ENCODE measurements around the gene P2RY12.
A peak's percentile ranks its signal among the peaks of the same experiment; 100 is the strongest.

Gene P2RY12

DNA sequence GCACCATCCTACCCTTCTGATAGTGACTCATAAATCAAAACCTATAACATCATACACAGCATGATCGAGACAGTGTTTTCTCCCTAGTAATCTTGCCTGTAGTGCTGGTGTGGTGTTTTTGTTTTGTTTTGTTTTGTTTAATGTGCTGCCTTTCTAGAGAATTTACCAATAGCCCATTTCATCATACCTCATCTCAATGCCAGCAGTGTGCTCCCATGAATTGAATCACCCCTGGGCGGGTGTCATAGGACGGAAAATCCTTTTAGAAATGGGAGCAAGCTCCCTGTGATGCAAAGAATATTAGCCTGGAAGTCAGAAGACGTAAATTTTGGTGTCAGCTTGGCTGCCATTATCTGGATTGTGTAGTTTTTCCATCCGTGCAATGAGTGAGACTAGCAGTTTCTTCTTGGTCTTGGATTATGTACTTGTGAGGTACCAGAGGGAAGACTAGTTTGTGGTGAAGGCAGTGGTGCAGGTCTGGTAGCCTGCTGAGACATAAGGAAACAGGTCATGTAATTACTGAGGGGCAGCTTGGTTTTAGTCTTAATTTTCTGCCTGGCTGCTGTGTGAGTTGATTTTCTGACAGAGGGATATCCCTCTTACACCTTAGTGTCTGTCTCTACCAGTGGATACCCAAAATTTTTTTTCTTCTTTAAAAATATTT is 46.4 kb upstream of the P2RY12 start (continued):
- TF ChIP-seq CSDC2 (CRISPR knock-in tag; IDR thresholded peaks at IDR 0.05) (no peak), ESRRG (CRISPR knock-in tag; IDR thresholded peaks at IDR 0.05) (no peak), TOX (CRISPR knock-in tag; IDR thresholded peaks at IDR 0.05; ENCODE audit: borderline replicate concordance) (no peak), SNAI2 (CRISPR knock-in tag; IDR thresholded peaks at IDR 0.05) (no peak), BACH2 (CRISPR knock-in tag; IDR thresholded peaks at IDR 0.05; ENCODE audit: borderline replicate concordance) (no peak), OSR1 (CRISPR knock-in tag; IDR thresholded peaks at IDR 0.05) (no peak)
- TF ChIP-seq, protein P1, sequence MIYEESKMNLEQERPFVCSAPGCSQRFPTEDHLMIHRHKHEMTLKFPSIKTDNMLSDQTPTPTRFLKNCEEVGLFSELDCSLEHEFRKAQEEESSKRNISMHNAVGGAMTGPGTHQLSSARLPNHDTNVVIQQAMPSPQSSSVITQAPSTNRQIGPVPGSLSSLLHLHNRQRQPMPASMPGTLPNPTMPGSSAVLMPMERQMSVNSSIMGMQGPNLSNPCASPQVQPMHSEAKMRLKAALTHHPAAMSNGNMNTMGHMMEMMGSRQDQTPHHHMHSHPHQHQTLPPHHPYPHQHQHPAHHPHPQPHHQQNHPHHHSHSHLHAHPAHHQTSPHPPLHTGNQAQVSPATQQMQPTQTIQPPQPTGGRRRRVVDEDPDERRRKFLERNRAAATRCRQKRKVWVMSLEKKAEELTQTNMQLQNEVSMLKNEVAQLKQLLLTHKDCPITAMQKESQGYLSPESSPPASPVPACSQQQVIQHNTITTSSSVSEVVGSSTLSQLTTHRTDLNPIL (CRISPR knock-in tag; IDR thresholded peaks at IDR 0.05; ENCODE audit: low read depth) = no peak

DNA sequence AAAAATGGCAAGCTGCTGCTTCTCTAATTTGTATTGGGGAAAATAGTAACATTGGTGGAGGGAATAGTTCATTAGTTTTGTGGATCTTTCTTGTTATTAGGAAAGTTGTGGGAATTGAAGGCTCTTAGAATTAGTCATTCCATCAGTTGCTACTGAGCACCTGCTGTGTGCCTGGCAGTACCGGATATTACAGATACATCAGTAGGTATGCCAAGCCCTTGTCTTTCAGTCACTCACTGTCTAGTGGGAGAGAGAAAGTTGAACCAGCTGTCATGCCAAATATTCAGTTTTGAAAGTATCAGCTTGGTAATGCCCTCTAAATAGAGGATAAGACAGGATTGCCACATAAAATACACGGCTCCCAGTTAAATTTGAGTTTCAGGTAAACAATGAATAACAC is 43.8 kb upstream of the P2RY12 start:
- ATAC-seq = no peak
- TF ChIP-seq GLIS3 (CRISPR knock-in tag; IDR thresholded peaks at IDR 0.05) (no peak), BACH2 (CRISPR knock-in tag; IDR thresholded peaks at IDR 0.05; ENCODE audit: borderline replicate concordance) (no peak), TOX (CRISPR knock-in tag; IDR thresholded peaks at IDR 0.05; ENCODE audit: borderline replicate concordance) (no peak), CSDC2 (CRISPR knock-in tag; IDR thresholded peaks at IDR 0.05) (no peak), ESRRG (CRISPR knock-in tag; IDR thresholded peaks at IDR 0.05) (no peak), ZFP3 (CRISPR knock-in tag; IDR thresholded peaks at IDR 0.05) (no peak)

DNA sequence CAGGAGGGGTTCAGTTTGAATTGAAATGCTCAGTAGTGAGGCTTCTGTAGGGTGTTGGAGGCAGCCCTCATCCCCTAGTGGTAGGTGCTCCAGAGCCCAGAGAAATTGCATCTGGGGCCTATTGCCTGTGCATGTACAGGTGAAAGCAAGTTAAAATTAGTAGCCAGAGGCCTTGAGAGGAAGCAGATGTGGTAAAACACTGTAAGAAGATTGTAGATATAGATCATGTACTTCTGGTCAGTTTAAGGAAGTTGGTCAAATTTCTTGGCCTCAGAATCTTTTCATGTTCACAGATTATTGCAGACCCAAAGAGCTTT is 41.7 kb upstream of the P2RY12 start:
- TF ChIP-seq ZFP3 (CRISPR knock-in tag; IDR thresholded peaks at IDR 0.05) = no peak
- no peak for TF ChIP-seq ZNF565 (CRISPR knock-in tag; conservative IDR thresholded peaks at IDR 0.05; ENCODE audit: low read depth)
- TF ChIP-seq SNAI2 (CRISPR knock-in tag; IDR thresholded peaks at IDR 0.05) = no peak
- no peak for TF ChIP-seq GLIS3 (CRISPR knock-in tag; IDR thresholded peaks at IDR 0.05)
- peak; percentile 64 for ATAC-seq

DNA sequence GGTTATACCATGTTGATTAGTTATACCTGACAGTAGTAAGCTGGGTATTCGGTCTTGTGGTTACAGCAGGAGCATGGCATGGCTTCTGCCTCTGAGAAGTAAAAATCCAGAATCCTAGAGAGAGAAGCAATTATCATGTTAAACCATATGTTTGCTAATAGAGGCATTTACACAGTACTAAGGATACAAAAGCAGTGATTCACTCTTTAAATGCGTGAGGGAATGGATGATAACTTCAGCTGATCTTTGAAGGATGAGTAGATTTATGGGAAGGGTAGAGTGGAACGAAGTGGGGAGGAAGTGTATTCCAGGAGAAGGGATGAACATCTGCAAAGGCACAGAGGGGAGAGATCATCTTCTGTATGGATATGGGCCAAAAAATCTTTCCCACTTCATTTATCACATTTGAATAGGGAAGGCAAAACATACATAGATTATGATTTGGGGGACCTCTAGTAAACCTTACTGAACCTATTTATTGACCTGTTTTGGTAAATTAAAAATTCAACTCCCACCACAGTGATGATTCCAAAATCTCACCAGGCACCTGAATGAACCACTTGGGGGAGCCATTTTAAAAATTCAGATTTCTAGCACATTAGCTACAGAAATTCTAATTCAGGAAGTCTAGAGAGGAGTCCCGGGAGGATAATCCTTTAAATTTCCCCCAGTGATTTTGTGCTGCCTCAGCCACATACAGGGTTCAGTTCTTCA is 41.2 kb upstream of the P2RY12 start:
- ATAC-seq = peak; percentile 42
- TF ChIP-seq, protein P2, sequence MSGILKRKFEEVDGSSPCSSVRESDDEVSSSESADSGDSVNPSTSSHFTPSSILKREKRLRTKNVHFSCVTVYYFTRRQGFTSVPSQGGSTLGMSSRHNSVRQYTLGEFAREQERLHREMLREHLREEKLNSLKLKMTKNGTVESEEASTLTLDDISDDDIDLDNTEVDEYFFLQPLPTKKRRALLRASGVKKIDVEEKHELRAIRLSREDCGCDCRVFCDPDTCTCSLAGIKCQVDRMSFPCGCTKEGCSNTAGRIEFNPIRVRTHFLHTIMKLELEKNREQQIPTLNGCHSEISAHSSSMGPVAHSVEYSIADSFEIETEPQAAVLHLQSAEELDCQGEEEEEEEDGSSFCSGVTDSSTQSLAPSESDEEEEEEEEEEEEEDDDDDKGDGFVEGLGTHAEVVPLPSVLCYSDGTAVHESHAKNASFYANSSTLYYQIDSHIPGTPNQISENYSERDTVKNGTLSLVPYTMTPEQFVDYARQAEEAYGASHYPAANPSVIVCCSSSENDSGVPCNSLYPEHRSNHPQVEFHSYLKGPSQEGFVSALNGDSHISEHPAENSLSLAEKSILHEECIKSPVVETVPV (CRISPR knock-in tag; IDR thresholded peaks at IDR 0.05) = no peak
- no peak for TF ChIP-seq GLIS3 (CRISPR knock-in tag; IDR thresholded peaks at IDR 0.05)
- no peak for TF ChIP-seq ZFP30 (CRISPR knock-in tag; IDR thresholded peaks at IDR 0.05)
- TF ChIP-seq CSDC2 (CRISPR knock-in tag; IDR thresholded peaks at IDR 0.05) = no peak
- TF ChIP-seq ZNF8 (CRISPR knock-in tag; IDR thresholded peaks at IDR 0.05) = no peak
- no peak for TF ChIP-seq ISL1 (CRISPR knock-in tag; IDR thresholded peaks at IDR 0.05)
- TF ChIP-seq ZNF70 (CRISPR knock-in tag; IDR thresholded peaks at IDR 0.05) = no peak
- TF ChIP-seq TOX (CRISPR knock-in tag; IDR thresholded peaks at IDR 0.05; ENCODE audit: borderline replicate concordance) = no peak
- TF ChIP-seq, protein P1 (CRISPR knock-in tag; IDR thresholded peaks at IDR 0.05; ENCODE audit: low read depth) = no peak
- TF ChIP-seq, protein P3, sequence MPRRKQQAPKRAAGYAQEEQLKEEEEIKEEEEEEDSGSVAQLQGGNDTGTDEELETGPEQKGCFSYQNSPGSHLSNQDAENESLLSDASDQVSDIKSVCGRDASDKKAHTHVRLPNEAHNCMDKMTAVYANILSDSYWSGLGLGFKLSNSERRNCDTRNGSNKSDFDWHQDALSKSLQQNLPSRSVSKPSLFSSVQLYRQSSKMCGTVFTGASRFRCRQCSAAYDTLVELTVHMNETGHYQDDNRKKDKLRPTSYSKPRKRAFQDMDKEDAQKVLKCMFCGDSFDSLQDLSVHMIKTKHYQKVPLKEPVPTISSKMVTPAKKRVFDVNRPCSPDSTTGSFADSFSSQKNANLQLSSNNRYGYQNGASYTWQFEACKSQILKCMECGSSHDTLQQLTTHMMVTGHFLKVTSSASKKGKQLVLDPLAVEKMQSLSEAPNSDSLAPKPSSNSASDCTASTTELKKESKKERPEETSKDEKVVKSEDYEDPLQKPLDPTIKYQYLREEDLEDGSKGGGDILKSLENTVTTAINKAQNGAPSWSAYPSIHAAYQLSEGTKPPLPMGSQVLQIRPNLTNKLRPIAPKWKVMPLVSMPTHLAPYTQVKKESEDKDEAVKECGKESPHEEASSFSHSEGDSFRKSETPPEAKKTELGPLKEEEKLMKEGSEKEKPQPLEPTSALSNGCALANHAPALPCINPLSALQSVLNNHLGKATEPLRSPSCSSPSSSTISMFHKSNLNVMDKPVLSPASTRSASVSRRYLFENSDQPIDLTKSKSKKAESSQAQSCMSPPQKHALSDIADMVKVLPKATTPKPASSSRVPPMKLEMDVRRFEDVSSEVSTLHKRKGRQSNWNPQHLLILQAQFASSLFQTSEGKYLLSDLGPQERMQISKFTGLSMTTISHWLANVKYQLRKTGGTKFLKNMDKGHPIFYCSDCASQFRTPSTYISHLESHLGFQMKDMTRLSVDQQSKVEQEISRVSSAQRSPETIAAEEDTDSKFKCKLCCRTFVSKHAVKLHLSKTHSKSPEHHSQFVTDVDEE (CRISPR knock-in tag; IDR thresholded peaks at IDR 0.05) = no peak
- no peak for TF ChIP-seq SNAI2 (CRISPR knock-in tag; IDR thresholded peaks at IDR 0.05)

DNA sequence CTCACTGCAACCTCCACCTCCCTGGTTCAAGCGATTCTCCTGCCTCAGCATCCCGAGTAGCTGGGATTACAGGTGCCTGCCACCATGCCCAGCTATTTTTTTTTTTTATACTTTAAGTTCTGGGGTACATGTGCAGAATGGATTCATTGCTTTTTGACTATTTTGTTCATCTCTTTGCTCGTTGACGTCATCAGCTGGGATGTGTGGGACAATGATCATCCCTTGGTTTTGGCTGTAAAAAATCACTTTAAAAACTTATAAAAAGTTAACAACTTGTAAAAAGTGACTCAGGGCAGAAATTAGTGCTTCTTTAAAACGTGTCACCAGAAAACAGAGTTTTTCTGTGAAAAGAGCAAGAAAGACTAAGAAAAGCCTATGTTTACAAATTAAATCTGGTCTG is 38.5 kb upstream of the P2RY12 start:
- no peak for TF ChIP-seq ZFP3 (CRISPR knock-in tag; IDR thresholded peaks at IDR 0.05)
- no peak for TF ChIP-seq ZC3H10 (CRISPR knock-in tag; IDR thresholded peaks at IDR 0.05)
- no peak for TF ChIP-seq OSR1 (CRISPR knock-in tag; IDR thresholded peaks at IDR 0.05)
- TF ChIP-seq, protein P1 (CRISPR knock-in tag; IDR thresholded peaks at IDR 0.05; ENCODE audit: low read depth) = no peak
- no peak for TF ChIP-seq ZNF565 (CRISPR knock-in tag; conservative IDR thresholded peaks at IDR 0.05; ENCODE audit: low read depth)
- TF ChIP-seq, protein P3 (CRISPR knock-in tag; IDR thresholded peaks at IDR 0.05) = no peak
- no peak for TF ChIP-seq ZNF8 (CRISPR knock-in tag; IDR thresholded peaks at IDR 0.05)
- ATAC-seq = no peak
